ENCODE results near the gene C4BPB. TPM values are rescaled to one million over a fixed set of nuclear protein-coding genes. Genes with fewer than 3 reads are reported as not detected.

C4BPB gene
- total RNA-seq, 4 donors from 2014 or later: 1.6 to 2.7 TPM; not detected in 2

DNA sequence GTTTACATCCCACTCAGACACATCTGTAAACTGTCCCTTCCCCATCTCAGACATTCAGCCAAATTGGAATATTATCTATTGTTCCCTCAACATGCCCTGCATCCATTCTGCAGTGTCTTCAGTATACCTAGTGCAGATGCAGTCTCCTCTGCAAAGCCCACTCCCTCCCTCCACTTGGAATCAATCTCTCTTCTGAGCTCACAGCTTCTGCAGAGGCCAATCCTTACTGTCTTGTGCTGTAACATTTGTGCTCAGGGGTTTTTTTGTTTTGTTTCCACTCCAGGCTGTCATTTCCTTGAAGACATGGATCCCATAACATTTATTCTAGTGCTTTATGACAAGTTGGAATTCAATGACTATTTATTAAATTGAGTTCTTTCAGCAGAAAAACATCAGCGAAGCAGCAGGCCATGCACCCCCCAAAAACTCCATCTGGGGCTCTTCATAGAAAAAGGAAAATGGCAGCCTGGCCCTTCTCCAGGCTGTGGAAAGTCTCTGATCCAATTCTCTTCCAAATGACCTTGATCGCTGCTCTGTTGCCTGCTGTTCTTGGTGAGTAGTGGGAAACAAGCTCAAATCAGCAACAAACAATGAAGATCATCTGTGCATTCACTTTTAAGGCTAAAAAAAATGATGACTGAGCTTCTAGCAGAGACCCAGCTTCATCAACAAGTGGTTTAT, 24.1 kb downstream of the C4BPB start:
- no peak overlapping the region for H3K27ac ChIP-seq
- no peak for TF ChIP-seq POLR2A (IDR thresholded peaks at IDR 0.05)
- no peak for TF ChIP-seq EP300 (IDR thresholded peaks at IDR 0.05)
- TF ChIP-seq, protein P1, sequence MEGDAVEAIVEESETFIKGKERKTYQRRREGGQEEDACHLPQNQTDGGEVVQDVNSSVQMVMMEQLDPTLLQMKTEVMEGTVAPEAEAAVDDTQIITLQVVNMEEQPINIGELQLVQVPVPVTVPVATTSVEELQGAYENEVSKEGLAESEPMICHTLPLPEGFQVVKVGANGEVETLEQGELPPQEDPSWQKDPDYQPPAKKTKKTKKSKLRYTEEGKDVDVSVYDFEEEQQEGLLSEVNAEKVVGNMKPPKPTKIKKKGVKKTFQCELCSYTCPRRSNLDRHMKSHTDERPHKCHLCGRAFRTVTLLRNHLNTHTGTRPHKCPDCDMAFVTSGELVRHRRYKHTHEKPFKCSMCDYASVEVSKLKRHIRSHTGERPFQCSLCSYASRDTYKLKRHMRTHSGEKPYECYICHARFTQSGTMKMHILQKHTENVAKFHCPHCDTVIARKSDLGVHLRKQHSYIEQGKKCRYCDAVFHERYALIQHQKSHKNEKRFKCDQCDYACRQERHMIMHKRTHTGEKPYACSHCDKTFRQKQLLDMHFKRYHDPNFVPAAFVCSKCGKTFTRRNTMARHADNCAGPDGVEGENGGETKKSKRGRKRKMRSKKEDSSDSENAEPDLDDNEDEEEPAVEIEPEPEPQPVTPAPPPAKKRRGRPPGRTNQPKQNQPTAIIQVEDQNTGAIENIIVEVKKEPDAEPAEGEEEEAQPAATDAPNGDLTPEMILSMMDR (IDR thresholded peaks at IDR 0.05): no peak
- no peak for TF ChIP-seq POLR2AphosphoS5 (IDR thresholded peaks at IDR 0.05)
- WGBS, 2 donors (ENCODE audit: low coverage in 1 of 2): 64 to 69% methylated on average over 2 of the region's 2 CpGs

GRCh38 chr1:207115269-207115668, 26.6 kb downstream of the C4BPB start:
- WGBS, 2 donors (ENCODE audit: low coverage in 1 of 2): 47 to 55% methylated on average over 5 of the region's 5 CpGs
- no peak for ATAC-seq
- no peaks in the 10 kb centered on the region for H3K27me3 ChIP-seq
- no peaks in the 10 kb centered on the region for H3K36me3 ChIP-seq
- H3K27ac ChIP-seq: no peak overlapping the region
- H3K4me3 ChIP-seq: no peak overlapping the region
- TF ChIP-seq, protein P1 (IDR thresholded peaks at IDR 0.05): no peak
- TF ChIP-seq EP300 (IDR thresholded peaks at IDR 0.05): no peak
- TF ChIP-seq POLR2AphosphoS5 (IDR thresholded peaks at IDR 0.05): no peak
- no peak for TF ChIP-seq POLR2A (IDR thresholded peaks at IDR 0.05)
- no peaks in the 10 kb centered on the region for H3K9me3 ChIP-seq
- no peaks in the 10 kb centered on the region for H3K4me1 ChIP-seq

More for the DNA sequence above, 24.1 kb downstream of the C4BPB start:
- H3K9me3 ChIP-seq: no peaks in the 10 kb centered on the region
- no peak for ATAC-seq
- H3K27me3 ChIP-seq: peaks cover 9% of the 10 kb centered on the region
- no peaks in the 10 kb centered on the region for H3K4me1 ChIP-seq
- no peak overlapping the region for H3K4me3 ChIP-seq
- H3K36me3 ChIP-seq: no peaks in the 10 kb centered on the region

DNA sequence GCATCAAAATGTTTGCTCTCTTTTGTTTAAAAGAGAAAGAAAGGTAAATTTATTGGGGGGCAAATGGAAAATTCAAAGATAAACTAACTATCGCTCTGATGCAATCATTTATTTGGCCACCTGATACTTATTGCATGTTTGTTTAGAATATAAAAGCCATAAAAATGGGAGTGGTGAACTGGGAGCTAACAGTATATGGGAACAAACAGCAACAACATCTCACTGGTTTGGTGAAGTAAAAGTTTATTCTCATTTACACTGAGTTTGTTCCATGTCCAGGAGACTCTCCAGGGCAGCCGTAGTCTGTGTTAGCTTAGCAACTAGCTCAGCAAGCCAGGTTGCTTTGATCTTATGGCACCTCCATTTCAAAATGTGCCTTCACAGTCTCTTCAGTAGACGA, 35.7 kb downstream of the C4BPB start:
- Histone ChIP-seq H3K36me3 (peaks cover 0 to 17% of the 10 kb centered on the region in 2 donors), H3K9me3 (peaks cover 0 to 18% (median 0%) of the 10 kb centered on the region in 3 donors), H3K27ac (no peak overlapping the region), H3K4me1 (no peaks in the 10 kb centered on the region), H3K27me3 (no peaks in the 10 kb centered on the region), H3K4me3 (no peak overlapping the region)
- TF ChIP-seq EP300 (IDR thresholded peaks at IDR 0.05) (no peak), POLR2A (IDR thresholded peaks at IDR 0.05) (no peak), POLR2AphosphoS5 (IDR thresholded peaks at IDR 0.05) (no peak)
- TF ChIP-seq, protein P1 (IDR thresholded peaks at IDR 0.05): no peak
- 74 to 80% methylated on average over 3 of the region's 3 CpGs for WGBS, 2 donors (ENCODE audit: low coverage in 1 of 2)
- ATAC-seq: no peak

DNA sequence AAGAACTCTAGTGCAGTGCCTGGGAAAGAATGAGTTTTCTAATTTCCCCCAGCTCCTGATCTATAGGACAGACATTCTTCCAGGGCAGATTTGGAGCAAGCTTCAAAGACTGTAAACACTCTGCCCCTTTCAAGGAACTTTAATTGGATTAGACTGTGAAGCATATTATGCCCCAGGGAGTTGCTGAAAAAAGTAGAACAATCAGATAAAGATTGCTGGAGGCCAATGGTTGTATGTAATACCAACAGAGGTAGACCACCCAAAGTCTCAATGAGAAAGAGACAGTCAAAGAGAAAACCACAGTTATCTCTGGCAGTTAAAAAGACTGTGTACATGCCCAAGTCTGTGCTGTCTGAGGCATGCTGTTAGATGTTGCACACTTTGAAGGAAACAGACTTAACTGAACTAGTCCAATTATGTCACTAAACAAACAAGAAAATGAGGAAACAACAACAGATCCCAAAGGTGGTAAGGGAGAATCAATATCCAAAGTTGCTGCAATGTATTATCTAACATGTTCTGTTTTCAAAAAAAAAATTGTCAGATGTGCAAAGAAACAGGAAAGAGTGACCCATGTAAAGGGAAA, 39.8 kb downstream of the C4BPB start:
- no peak for ATAC-seq
- TF ChIP-seq EP300 (IDR thresholded peaks at IDR 0.05) (no peak), POLR2A (IDR thresholded peaks at IDR 0.05) (no peak), POLR2AphosphoS5 (IDR thresholded peaks at IDR 0.05) (no peak)
- TF ChIP-seq, protein P1 (IDR thresholded peaks at IDR 0.05): no peak
- no peak overlapping the region for H3K4me3 ChIP-seq
- no peaks in the 10 kb centered on the region for H3K4me1 ChIP-seq
- H3K27ac ChIP-seq: no peak overlapping the region
- H3K36me3 ChIP-seq: peaks cover 0 to 14% of the 10 kb centered on the region in 2 donors
- H3K9me3 ChIP-seq: peaks cover 0 to 34% (median 0%) of the 10 kb centered on the region in 3 donors
- no peaks in the 10 kb centered on the region for H3K27me3 ChIP-seq

- Histone ChIP-seq H3K4me3 (no peak overlapping the region), H3K27me3 (no peaks in the 10 kb centered on the region), H3K9me3 (peaks cover 0 to 34% (median 0%) of the 10 kb centered on the region in 3 donors), H3K27ac (no peak overlapping the region), H3K4me1 (no peaks in the 10 kb centered on the region), H3K36me3 (peaks cover 0 to 8% of the 10 kb centered on the region in 2 donors)
- ATAC-seq: no peak
- TF ChIP-seq, protein P1 (IDR thresholded peaks at IDR 0.05): no peak
- no peak for TF ChIP-seq POLR2A (IDR thresholded peaks at IDR 0.05)
- TF ChIP-seq POLR2AphosphoS5 (IDR thresholded peaks at IDR 0.05): no peak
- TF ChIP-seq EP300 (IDR thresholded peaks at IDR 0.05): no peak
Measured at GRCh38 chr1:207129053-207129452, 40.4 kb downstream of the C4BPB start.
